ENCODE data around the gene EML6. TPM values are rescaled to one million over a fixed set of nuclear protein-coding genes. Genes with fewer than 3 reads are reported as not detected.

The EML6 gene
- total RNA-seq, 2 donors from 2014 or later = 1.4 to 2.1 TPM

DNA sequence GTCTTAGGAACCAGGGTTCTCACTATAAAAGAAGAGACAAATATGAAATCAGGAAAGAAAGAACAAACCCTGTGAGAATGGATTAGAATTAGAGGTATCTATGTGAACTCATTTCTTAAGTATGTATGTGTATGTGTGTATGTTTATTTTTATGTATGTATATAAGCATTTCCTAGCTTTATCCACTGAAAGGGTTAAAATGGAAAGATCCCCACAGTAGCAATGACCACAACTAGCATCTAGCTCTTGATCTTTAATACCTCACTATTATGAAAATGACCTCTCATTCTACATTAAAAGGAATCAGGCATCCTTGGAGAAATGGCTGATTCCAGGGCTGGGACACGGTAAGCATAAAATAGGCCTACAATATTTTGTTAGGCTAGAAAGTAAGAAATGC lies 295.2 kb downstream of the EML6 start:
- no peaks in the 10 kb centered on the region for H3K9me3 ChIP-seq (ENCODE audit: control insufficient read depth, low read length)
- WGBS, 2 experiments (ENCODE audit: insufficient coverage in 1 of 2, insufficient read length in 1 of 2) = 80% methylated on average over 1 of the region's 1 CpG; no CpG with 5 or more reads in 1 of the 2 experiments
- DNase-seq = no peak
- no peaks in the 10 kb centered on the region for H3K4me1 ChIP-seq (ENCODE audit: control insufficient read depth, insufficient read depth, low read length)
- Mint-ChIP-seq H3K4me3 (no peak overlapping the region), H3K4me1 (peaks cover 22% of the 10 kb centered on the region), H3K27me3 (ENCODE audit: insufficient read depth) (no peaks in the 10 kb centered on the region), H3K27ac (no peak overlapping the region), H3K36me3 (ENCODE audit: low read depth) (peaks cover 26% of the 10 kb centered on the region), H3K9me3 (no peaks in the 10 kb centered on the region)
- no peak overlapping the region for H3K9ac ChIP-seq (ENCODE audit: extremely low read depth, low read length, poor library complexity, severe bottlenecking)
- H3K27me3 ChIP-seq (ENCODE audit: control insufficient read depth, insufficient read depth, low read length, poor library complexity, severe bottlenecking) = no peaks in the 10 kb centered on the region
- H3K36me3 ChIP-seq (ENCODE audit: control insufficient read depth, insufficient read depth, low read length) = peaks cover 33% of the 10 kb centered on the region
- no peak overlapping the region for H3K4me3 ChIP-seq (ENCODE audit: low read length)
- TF ChIP-seq, protein P1, sequence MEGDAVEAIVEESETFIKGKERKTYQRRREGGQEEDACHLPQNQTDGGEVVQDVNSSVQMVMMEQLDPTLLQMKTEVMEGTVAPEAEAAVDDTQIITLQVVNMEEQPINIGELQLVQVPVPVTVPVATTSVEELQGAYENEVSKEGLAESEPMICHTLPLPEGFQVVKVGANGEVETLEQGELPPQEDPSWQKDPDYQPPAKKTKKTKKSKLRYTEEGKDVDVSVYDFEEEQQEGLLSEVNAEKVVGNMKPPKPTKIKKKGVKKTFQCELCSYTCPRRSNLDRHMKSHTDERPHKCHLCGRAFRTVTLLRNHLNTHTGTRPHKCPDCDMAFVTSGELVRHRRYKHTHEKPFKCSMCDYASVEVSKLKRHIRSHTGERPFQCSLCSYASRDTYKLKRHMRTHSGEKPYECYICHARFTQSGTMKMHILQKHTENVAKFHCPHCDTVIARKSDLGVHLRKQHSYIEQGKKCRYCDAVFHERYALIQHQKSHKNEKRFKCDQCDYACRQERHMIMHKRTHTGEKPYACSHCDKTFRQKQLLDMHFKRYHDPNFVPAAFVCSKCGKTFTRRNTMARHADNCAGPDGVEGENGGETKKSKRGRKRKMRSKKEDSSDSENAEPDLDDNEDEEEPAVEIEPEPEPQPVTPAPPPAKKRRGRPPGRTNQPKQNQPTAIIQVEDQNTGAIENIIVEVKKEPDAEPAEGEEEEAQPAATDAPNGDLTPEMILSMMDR (conservative IDR thresholded peaks at IDR 0.05) = no peak
- no peak overlapping the region for H3K27ac ChIP-seq (ENCODE audit: low read depth, low read length)

DNA sequence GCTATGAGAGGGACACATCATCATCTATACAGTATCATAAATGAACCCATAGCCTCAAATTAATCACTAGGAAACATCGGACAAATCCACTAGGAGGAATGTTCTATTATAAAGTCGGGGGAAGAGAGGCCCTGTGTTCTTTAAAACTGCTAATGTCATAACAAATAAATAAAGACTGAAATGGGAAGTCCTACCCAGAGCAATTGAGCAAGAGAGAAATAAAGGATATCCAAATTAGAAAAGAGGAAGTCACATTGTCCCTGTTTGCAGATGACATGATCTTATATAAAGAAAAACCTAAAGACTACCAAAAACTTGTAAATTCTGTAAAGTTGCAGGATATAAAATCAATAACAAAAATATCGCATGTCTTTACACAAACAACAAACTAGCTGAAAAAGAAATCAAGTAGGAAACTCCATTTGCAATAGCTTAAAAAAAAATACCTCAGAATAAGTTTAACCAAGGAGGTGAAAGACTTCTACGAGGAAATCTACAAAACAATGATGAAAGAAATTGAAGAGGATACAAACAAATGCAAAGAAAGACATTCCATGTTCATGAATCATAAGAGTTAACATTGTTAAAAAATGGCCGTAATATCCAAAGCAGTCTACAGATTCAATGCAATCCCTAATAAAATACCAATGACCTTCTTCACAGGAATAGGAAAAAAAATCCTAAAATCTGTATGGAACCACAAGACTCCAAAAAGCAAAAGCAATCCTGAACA lies 296.2 kb downstream of the EML6 start:
- Mint-ChIP-seq H3K27ac (peak overlapping the region; percentile 62), H3K27me3 (ENCODE audit: insufficient read depth) (no peaks in the 10 kb centered on the region), H3K4me3 (no peak overlapping the region), H3K4me1 (peaks cover 16% of the 10 kb centered on the region), H3K36me3 (ENCODE audit: low read depth) (peaks cover 26% of the 10 kb centered on the region), H3K9me3 (no peaks in the 10 kb centered on the region)
- H3K27ac ChIP-seq (ENCODE audit: low read depth, low read length) = no peak overlapping the region
- H3K27me3 ChIP-seq (ENCODE audit: control insufficient read depth, insufficient read depth, low read length, poor library complexity, severe bottlenecking) = no peaks in the 10 kb centered on the region
- no peak overlapping the region for H3K4me3 ChIP-seq (ENCODE audit: low read length)
- peaks cover 40% of the 10 kb centered on the region for H3K36me3 ChIP-seq (ENCODE audit: control insufficient read depth, insufficient read depth, low read length)
- no peaks in the 10 kb centered on the region for H3K4me1 ChIP-seq (ENCODE audit: control insufficient read depth, insufficient read depth, low read length)
- 77 to 83% methylated on average over 1 to 4 of the region's 5 CpGs for WGBS, 2 experiments (ENCODE audit: insufficient coverage in 1 of 2, insufficient read length in 1 of 2)
- no peak overlapping the region for H3K9ac ChIP-seq (ENCODE audit: extremely low read depth, low read length, poor library complexity, severe bottlenecking)
- TF ChIP-seq, protein P1 (conservative IDR thresholded peaks at IDR 0.05) = no peak
- DNase-seq = no peak
- no peaks in the 10 kb centered on the region for H3K9me3 ChIP-seq (ENCODE audit: control insufficient read depth, low read length)

Measured in endodermal cell (in vitro differentiated cells).